ENCODE results near the gene CCDC110. TPM values are rescaled to one million over a fixed set of nuclear protein-coding genes. Genes with fewer than 3 reads are reported as not detected.

Gene CCDC110
- total and polyA plus RNA-seq, 2 donors (not counting 3 experiments of a cell fraction or from before 2014, with no cell fraction given), result 0.25 to 0.71 TPM

DNA sequence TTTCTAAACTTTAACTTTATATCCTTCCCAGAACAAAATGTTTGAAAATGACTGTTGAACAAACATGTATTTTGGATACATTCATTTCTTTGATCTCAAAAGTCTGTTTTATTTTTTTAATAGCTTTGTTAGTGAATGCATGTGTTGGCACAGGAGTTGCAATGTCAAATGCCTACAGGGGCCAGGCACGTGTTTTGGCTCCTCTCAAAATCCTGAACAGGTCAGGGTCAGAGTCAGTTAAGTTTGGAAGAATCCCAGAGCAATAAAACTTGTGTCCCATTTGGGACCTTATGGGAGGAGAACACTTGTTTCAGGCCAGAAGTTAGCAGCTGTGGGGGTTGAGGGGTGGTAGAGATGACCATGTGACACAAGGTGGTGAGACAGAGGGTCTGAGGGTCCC, 29.0 kb upstream of the CCDC110 start:
- Histone ChIP-seq H3K27me3 (ENCODE audit: control insufficient read depth in 2 of 2, insufficient read depth in 2 of 2, low read length in 2 of 2) (no peaks in the 10 kb centered on the region), H3K9me1 (replicated peaks; ENCODE audit: control insufficient read depth, extremely low read depth, insufficient read depth, low read length) (no peaks in the 10 kb centered on the region), H3K27ac (ENCODE audit: insufficient read depth, low read depth, low read length) (no peak overlapping the region), H4K20me1 (replicated peaks; ENCODE audit: control insufficient read depth, extremely low read depth, insufficient read depth, low read length) (no peaks in the 10 kb centered on the region), H3K9me3 (replicated peaks; ENCODE audit: control insufficient read depth, insufficient read depth, low read length) (no peaks in the 10 kb centered on the region), H3K4me1 (ENCODE audit: control insufficient read depth, extremely low read depth, insufficient read depth, low read length) (no peaks in the 10 kb centered on the region), H3K36me3 (ENCODE audit: control insufficient read depth in 2 of 2, extremely low read depth in 1 of 2, insufficient read depth in 2 of 2, low read length in 2 of 2) (no peaks in the 10 kb centered on the region), H2AFZ (ENCODE audit: low read depth, low read length) (no peak overlapping the region), H3K79me2 (ENCODE audit: control insufficient read depth, insufficient read depth, low read length) (no peaks in the 10 kb centered on the region), H3K4me3 (replicated peaks in 1 of 3; ENCODE audit: insufficient read depth in 1 of 3, low read depth in 1 of 3, low read length in 3 of 3) (no peak overlapping the region), H3K9ac (replicated peaks; ENCODE audit: extremely low read depth, insufficient read depth, low read length) (no peak overlapping the region), H3K4me2 (ENCODE audit: insufficient read depth, low read length) (no peak overlapping the region)
- FAIRE-seq (no peak), DNase-seq (ENCODE audit: low read depth, low spot score) (no peak)
- TF ChIP-seq MYC (IDR thresholded peaks at IDR 0.05; ENCODE audit: low read depth, low read length) (no peak), GATA2 (IDR thresholded peaks at IDR 0.05; ENCODE audit: insufficient read depth, insufficient read length, low read depth, low read length) (no peak), POLR2AphosphoS5 (IDR thresholded peaks at IDR 0.05; ENCODE audit: insufficient read depth, low read depth, low read length) (no peak), EZH2 (IDR thresholded peaks at IDR 0.05; ENCODE audit: borderline replicate concordance, low read depth, low read length, severe bottlenecking) (no peak), POLR2A (IDR thresholded peaks at IDR 0.05; ENCODE audit: low read depth, low read length) (no peak), JUN (IDR thresholded peaks at IDR 0.05; ENCODE audit: borderline replicate concordance, insufficient read depth, insufficient read length, low read depth) (no peak), FOS (IDR thresholded peaks at IDR 0.05; ENCODE audit: borderline replicate concordance, insufficient read depth, low read length) (no peak)
- TF ChIP-seq, protein P1, sequence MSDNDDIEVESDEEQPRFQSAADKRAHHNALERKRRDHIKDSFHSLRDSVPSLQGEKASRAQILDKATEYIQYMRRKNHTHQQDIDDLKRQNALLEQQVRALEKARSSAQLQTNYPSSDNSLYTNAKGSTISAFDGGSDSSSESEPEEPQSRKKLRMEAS (IDR thresholded peaks at IDR 0.05; ENCODE audit: insufficient read depth, insufficient read length), result no peak
- TF ChIP-seq, protein P2, sequence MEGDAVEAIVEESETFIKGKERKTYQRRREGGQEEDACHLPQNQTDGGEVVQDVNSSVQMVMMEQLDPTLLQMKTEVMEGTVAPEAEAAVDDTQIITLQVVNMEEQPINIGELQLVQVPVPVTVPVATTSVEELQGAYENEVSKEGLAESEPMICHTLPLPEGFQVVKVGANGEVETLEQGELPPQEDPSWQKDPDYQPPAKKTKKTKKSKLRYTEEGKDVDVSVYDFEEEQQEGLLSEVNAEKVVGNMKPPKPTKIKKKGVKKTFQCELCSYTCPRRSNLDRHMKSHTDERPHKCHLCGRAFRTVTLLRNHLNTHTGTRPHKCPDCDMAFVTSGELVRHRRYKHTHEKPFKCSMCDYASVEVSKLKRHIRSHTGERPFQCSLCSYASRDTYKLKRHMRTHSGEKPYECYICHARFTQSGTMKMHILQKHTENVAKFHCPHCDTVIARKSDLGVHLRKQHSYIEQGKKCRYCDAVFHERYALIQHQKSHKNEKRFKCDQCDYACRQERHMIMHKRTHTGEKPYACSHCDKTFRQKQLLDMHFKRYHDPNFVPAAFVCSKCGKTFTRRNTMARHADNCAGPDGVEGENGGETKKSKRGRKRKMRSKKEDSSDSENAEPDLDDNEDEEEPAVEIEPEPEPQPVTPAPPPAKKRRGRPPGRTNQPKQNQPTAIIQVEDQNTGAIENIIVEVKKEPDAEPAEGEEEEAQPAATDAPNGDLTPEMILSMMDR (IDR thresholded peaks at IDR 0.05; ENCODE audit: extremely low read depth in 1 of 2, insufficient read depth in 1 of 2, low read depth in 1 of 2, low read length in 2 of 2), result no peak
- no TSS peak for BruUV-seq (replicated peaks)
- ChIA-PET POLR2A (no interaction called here), CTCF (interaction anchor here (1.5 kb wide), 1 partner anchor 97 kb away, joined by 5 read pairs; no protein-coding TSS in a partner anchor)
- intact Hi-C loops (cut with micrococcal nuclease), result no loop called here
- dilution Hi-C loops (cut with MboI; ENCODE audit: extremely low pct_ligation_motif_present, low sequenced_read_pairs), result no loop called here

Data from endothelial cell of umbilical vein (primary cell).